SK-N-SH treated with all-trans-retinoic acid at 6 μM for 48 hours (cell line): ENCODE results near the gene CMTR2.
"Not testable (repeated sequence)": the region's sequence is repeated elsewhere in the genome, so short reads cannot be mapped to it uniquely, and the experiment has no call there.

Experiments used
- ATAC-seq: fragments of 200-7000 bp; cut with Tn5 transposase; 3 replicates; pipeline ENCODE4 v1.9.1; 2020; ENCODE audit warnings: mild to moderate bottlenecking, moderate library complexity
- BACH2 ChIP-seq: fragments of 250-450 bp; sonication (Bioruptor Pico); IDR thresholded peaks from 2 replicates; pipeline ENCODE4 v1.9.0; 2021; ENCODE audit warnings: mild to moderate bottlenecking, borderline replicate concordance
- CSDC2 ChIP-seq: fragments of 250-450 bp; sonication (Bioruptor Pico); IDR thresholded peaks from 2 replicates; pipeline ENCODE4 v1.5.0; 2020; ENCODE audit warnings: mild to moderate bottlenecking, moderate library complexity
- CSRNP3 ChIP-seq: fragments of 250-450 bp; sonication (Bioruptor Pico); IDR thresholded peaks from 2 replicates; pipeline ENCODE4 v1.5.1; 2021; ENCODE audit warnings: mild to moderate bottlenecking, moderate library complexity
- ESRRG ChIP-seq: fragments of 250-450 bp; sonication (Bioruptor Pico); IDR thresholded peaks from 2 replicates; pipeline ENCODE4 v1.6.1; 2021; ENCODE audit warnings: mild to moderate bottlenecking
- GLIS3 ChIP-seq: fragments of 250-450 bp; sonication (Bioruptor Pico); IDR thresholded peaks from 2 replicates; pipeline ENCODE4 v1.5.0; 2020; ENCODE audit warnings: mild to moderate bottlenecking, moderate library complexity
- ISL1 ChIP-seq: fragments of 250-450 bp; sonication (Bioruptor Pico); IDR thresholded peaks from 2 replicates; pipeline ENCODE4 v2.1.2; 2022; ENCODE audit warnings: mild to moderate bottlenecking, moderate library complexity
- OSR1 ChIP-seq: fragments of 250-450 bp; sonication (Bioruptor Pico); IDR thresholded peaks from 2 replicates; pipeline ENCODE4 v1.8.0; 2022; ENCODE audit warnings: moderate library complexity, mild to moderate bottlenecking, inconsistent platforms
- PATZ1 ChIP-seq: fragments of 250-450 bp; sonication (Bioruptor Pico); IDR thresholded peaks from 2 replicates; pipeline ENCODE4 v1.8.0; 2020; ENCODE audit warnings: mild to moderate bottlenecking, moderate library complexity, borderline replicate concordance
- POU6F1 ChIP-seq: fragments of 250-450 bp; sonication (Bioruptor Pico); IDR thresholded peaks from 2 replicates; pipeline ENCODE4 v1.8.0; 2021; ENCODE audit warnings: low read depth, mild to moderate bottlenecking, moderate library complexity, borderline replicate concordance
- PPARA ChIP-seq: fragments of 250-450 bp; sonication (Bioruptor Pico); IDR thresholded peaks from 2 replicates; pipeline ENCODE4 v1.5.0; 2020; ENCODE audit warnings: mild to moderate bottlenecking, borderline replicate concordance
- RARB ChIP-seq: fragments of 250-450 bp; sonication (Bioruptor Pico); IDR thresholded peaks from 2 replicates; pipeline ENCODE4 v1.8.0; 2021; ENCODE audit warnings: mild to moderate bottlenecking, moderate library complexity
- SNAI2 ChIP-seq: fragments of 250-450 bp; sonication (Bioruptor Pico); IDR thresholded peaks from 2 replicates; pipeline ENCODE4 v1.5.0; 2020; ENCODE audit warnings: mild to moderate bottlenecking, moderate library complexity
- TCF4 ChIP-seq: fragments of 250-450 bp; sonication (Bioruptor Pico); IDR thresholded peaks from 2 replicates; pipeline ENCODE4 v1.8.0; 2021; ENCODE audit warnings: mild to moderate bottlenecking, moderate library complexity, borderline replicate concordance
- TOX ChIP-seq: fragments of 250-450 bp; sonication (Bioruptor Pico); IDR thresholded peaks from 2 replicates; pipeline ENCODE4 v1.8.0; 2021; ENCODE audit warnings: mild to moderate bottlenecking, moderate library complexity, borderline replicate concordance
- TSHZ2 ChIP-seq: fragments of 250-450 bp; sonication (Bioruptor Pico); IDR thresholded peaks from 2 replicates; pipeline ENCODE4 v1.5.0; 2020; ENCODE audit warnings: mild to moderate bottlenecking, moderate library complexity
- ZC3H10 ChIP-seq: fragments of 250-450 bp; sonication (Bioruptor Pico); IDR thresholded peaks from 2 replicates; pipeline ENCODE4 v1.5.1; 2021; ENCODE audit warnings: mild to moderate bottlenecking, moderate library complexity
- ZFP3 ChIP-seq: fragments of 250-450 bp; sonication (Bioruptor Pico); IDR thresholded peaks from 2 replicates; pipeline ENCODE4 v1.5.0; 2020; ENCODE audit warnings: mild to moderate bottlenecking, moderate library complexity
- ZFP30 ChIP-seq: fragments of 450-650 bp; formaldehyde crosslinking; IDR thresholded peaks from 2 replicates; pipeline ENCODE4 v1.5.0; 2022; ENCODE audit warnings: mild to moderate bottlenecking, moderate library complexity
- ZNF565 ChIP-seq: fragments of 450-650 bp; formaldehyde crosslinking; conservative IDR thresholded peaks from 2 replicates; pipeline ENCODE4 v1.5.0; 2020; ENCODE audit warnings: low read depth, mild to moderate bottlenecking, moderate library complexity
- ZNF70 ChIP-seq: fragments of 450-650 bp; formaldehyde crosslinking; IDR thresholded peaks from 2 replicates; pipeline ENCODE4 v1.5.0; 2020; ENCODE audit warnings: mild to moderate bottlenecking, moderate library complexity
- ZNF8 ChIP-seq: fragments of 450-650 bp; formaldehyde crosslinking; IDR thresholded peaks from 2 replicates; pipeline ENCODE4 v1.5.0; 2020; ENCODE audit warnings: mild to moderate bottlenecking, moderate library complexity

The CMTR2 gene

GRCh38 chr16:71328151-71328550 lies 38.9 kb upstream of the CMTR2 start (continued):
- TF ChIP-seq PPARA (CRISPR knock-in tag) = no peak
- TF ChIP-seq ESRRG (CRISPR knock-in tag) = no peak
- TF ChIP-seq ZNF70 (CRISPR knock-in tag) = no peak
- no peak for TF ChIP-seq SNAI2 (CRISPR knock-in tag)
- no peak for TF ChIP-seq BACH2 (CRISPR knock-in tag)
- no peak for TF ChIP-seq CSDC2 (CRISPR knock-in tag)
- no peak for TF ChIP-seq TCF4 (CRISPR knock-in tag)
- TF ChIP-seq, all 23 proteins: peak for 0

- no peak for TF ChIP-seq BACH2 (CRISPR knock-in tag)
- no peak for TF ChIP-seq ZNF8 (CRISPR knock-in tag)
- TF ChIP-seq ESRRG (CRISPR knock-in tag) = no peak
- no peak for TF ChIP-seq SNAI2 (CRISPR knock-in tag)
- TF ChIP-seq ZNF70 (CRISPR knock-in tag) = no peak
- no peak for TF ChIP-seq ZNF565 (CRISPR knock-in tag)
- ATAC-seq = no peak
Observed at GRCh38 chr16:71327720-71328119, 38.5 kb upstream of the CMTR2 start.

GRCh38 chr16:71319999-71320398 lies 30.8 kb upstream of the CMTR2 start:
- no peak for TF ChIP-seq ZNF70 (CRISPR knock-in tag)
- no peak for TF ChIP-seq SNAI2 (CRISPR knock-in tag)
- TF ChIP-seq ZC3H10 (CRISPR knock-in tag) = no peak
- no peak for TF ChIP-seq TOX (CRISPR knock-in tag)
- no peak for TF ChIP-seq POU6F1 (CRISPR knock-in tag)
- no peak for TF ChIP-seq ISL1 (CRISPR knock-in tag)
- TF ChIP-seq TCF4 (CRISPR knock-in tag) = no peak
- no peak for TF ChIP-seq OSR1 (CRISPR knock-in tag)
- no peak for TF ChIP-seq RARB
- TF ChIP-seq PATZ1 (CRISPR knock-in tag) = no peak
- TF ChIP-seq CSDC2 (CRISPR knock-in tag) = no peak
- no peak for TF ChIP-seq BACH2 (CRISPR knock-in tag)
- TF ChIP-seq ESRRG (CRISPR knock-in tag) = no peak
- ATAC-seq = no peak

- no peak for ATAC-seq
- TF ChIP-seq ZC3H10 (CRISPR knock-in tag) (no peak), CSDC2 (CRISPR knock-in tag) (no peak), OSR1 (CRISPR knock-in tag) (no peak), ZFP3 (CRISPR knock-in tag) (no peak), ZNF8 (CRISPR knock-in tag) (no peak), TSHZ2 (CRISPR knock-in tag) (no peak), RARB (no peak), ESRRG (CRISPR knock-in tag) (no peak), ZFP30 (no peak), ZNF70 (CRISPR knock-in tag) (no peak), GLIS3 (no peak), CSRNP3 (no peak), BACH2 (CRISPR knock-in tag) (no peak), ISL1 (CRISPR knock-in tag) (no peak), PATZ1 (CRISPR knock-in tag) (no peak)
Observed at GRCh38 chr16:71315269-71315668, 26.1 kb upstream of the CMTR2 start.

GRCh38 chr16:71313591-71313990 lies 24.4 kb upstream of the CMTR2 start:
- ATAC-seq = not testable (repeated sequence)
